Naive thymus-derived CD4-positive, alpha-beta T cell (primary cell): Measurements from ENCODE around the gene POLN. TPM values are rescaled to one million over a fixed set of nuclear protein-coding genes. Genes with fewer than 3 reads are reported as not detected.
A peak's percentile ranks its signal among the peaks of the same experiment; 100 is the strongest.

ENCODE experiments used
- ATAC-seq: fragments of 150-1000 bp; cut with Tn5 transposase; 2 replicates; pipeline ENCODE4 v1.10.0; 2021; ENCODE audit warnings: mild to moderate bottlenecking, moderate library complexity
- CTCF ChIA-PET: fragments of 350-600 bp; sonication (Branson Sonifier 250); formaldehyde crosslinking; loops from one replicate; lab custom pipeline; 2021; ENCODE audit warnings: antibody characterized with exemption; lab: Charles Lee
- POLR2A ChIA-PET: fragments of 350-600 bp; sonication (Branson Sonifier 250); formaldehyde crosslinking; loops from one replicate; lab custom pipeline; 2021; ENCODE audit warnings: antibody characterized with exemption, inconsistent platforms; lab: Charles Lee
- DNase-seq, 9 donors: peaks; one replicate each; pipeline versions ENCODE4 v3.0.0 to v3.0.0-alpha.2; 2020 to 2022; ENCODE audit warnings: mixed read lengths in 1 of 9
- H3K27ac ChIP-seq: one replicate; pipeline ENCODE4 v1.7.0; 2013; ENCODE audit warnings: mild to moderate bottlenecking, low read depth, low read length, moderate library complexity
- H3K27me3 ChIP-seq, 2 donors: one replicate each; pipeline ENCODE4 v1.7.0; 2013; ENCODE audit warnings: low read length in 2 of 2, mild to moderate bottlenecking in 2 of 2, moderate library complexity in 2 of 2; ENCODE audit not compliant: control insufficient read depth in 2 of 2, insufficient read depth in 2 of 2
- H3K36me3 ChIP-seq, 3 experiments: 1 replicate in 2 of 3; 2 replicates in 1 of 3; pipeline ENCODE4 v1.7.0; 2013; ENCODE audit warnings: low read length in 3 of 3, mild to moderate bottlenecking in 3 of 3, moderate library complexity in 1 of 3; ENCODE audit not compliant: insufficient read depth in 3 of 3, control insufficient read depth in 2 of 3
- H3K4me1 ChIP-seq, 2 donors: one replicate each; pipeline ENCODE4 v1.7.0; 2013; ENCODE audit warnings: low read length in 2 of 2, mild to moderate bottlenecking in 2 of 2, moderate library complexity in 1 of 2; ENCODE audit not compliant: control insufficient read depth in 2 of 2, insufficient read depth in 2 of 2
- H3K4me3 ChIP-seq: 2 replicates; pipeline ENCODE4 v1.7.0; 2013; ENCODE audit warnings: mild to moderate bottlenecking, low read length
- H3K9me3 ChIP-seq, 3 experiments: 1 replicate in 2 of 3; 2 replicates in 1 of 3; pipeline ENCODE4 v1.7.0; 2013; ENCODE audit warnings: low read length in 3 of 3; ENCODE audit not compliant: control insufficient read depth in 2 of 3
- H3K27ac Mint-ChIP-seq, 9 donors: one replicate each; pipeline ENCODE4 v1.8.0; 2020 to 2022; ENCODE audit warnings: mixed read lengths in 9 of 9, mild to moderate bottlenecking in 8 of 9, moderate library complexity in 5 of 9, inconsistent platforms in 2 of 9
- H3K27me3 Mint-ChIP-seq, 5 donors: one replicate each; pipeline ENCODE4 v1.8.0; 2021 to 2022; ENCODE audit warnings: mixed read lengths in 5 of 5, mild to moderate bottlenecking in 1 of 5
- H3K36me3 Mint-ChIP-seq, 5 donors: one replicate each; pipeline ENCODE4 v1.8.0; 2020 to 2022; ENCODE audit warnings: mixed read lengths in 5 of 5, mild to moderate bottlenecking in 3 of 5, inconsistent platforms in 1 of 5
- H3K4me1 Mint-ChIP-seq, 7 donors: one replicate each; pipeline ENCODE4 v1.8.0; 2020 to 2022; ENCODE audit warnings: mixed read lengths in 7 of 7, mild to moderate bottlenecking in 3 of 7, inconsistent platforms in 1 of 7
- H3K4me3 Mint-ChIP-seq, 10 donors: one replicate each; pipeline ENCODE4 v1.8.0; 2020 to 2022; ENCODE audit warnings: mild to moderate bottlenecking in 10 of 10, mixed read lengths in 10 of 10, moderate library complexity in 6 of 10, inconsistent platforms in 2 of 10
- H3K9me3 Mint-ChIP-seq, 11 donors: one replicate each; pipeline ENCODE4 v1.8.0; 2020 to 2022; ENCODE audit warnings: mixed read lengths in 11 of 11, mild to moderate bottlenecking in 4 of 11, inconsistent platforms in 1 of 11, moderate library complexity in 1 of 11
- intact Hi-C, 2 donors: fragments of 100-400 bp; cut with micrococcal nuclease; formaldehyde crosslinking; loops; one replicate each; pipeline ENCODE4 v1.15.1; 2023
- polyA plus RNA-seq, 2 donors: library from polyadenylated mRNA; unstranded; fragments of 300-500 nt; fragmentation: Illumina TruSeq; gene quantifications; one replicate each; pipeline ENCODE4 v1.2.3, GENCODE V29; 2021
- total RNA-seq, 6 experiments: library from RNA in 5 of 6; stranded (reverse) in 5 of 6; gene quantifications; 1 replicate in 5 of 6; 2 replicates in 1 of 6; pipeline ENCODE4 v1.2.3 and lab custom pipeline; 2021 to 2026

POLN gene
- total and polyA plus RNA-seq, 7 experiments from 2014 or later, result 0.17 to 5.4 (median 2.9) TPM

- H3K4me3 ChIP-seq, result no peak overlapping the region
- H3K9me3 Mint-ChIP-seq, result peaks cover 0 to 2% (median 0%) of the 10 kb centered on the region in 11 donors
- no peak overlapping the region for H3K27ac ChIP-seq
- POLR2A ChIA-PET, result no interaction called here
- H3K4me3 Mint-ChIP-seq, result no peak overlapping the region
- no peaks in the 10 kb centered on the region for H3K27me3 ChIP-seq
- H3K4me1 ChIP-seq, result no peaks in the 10 kb centered on the region
- intact Hi-C loops, result no loop called here
- no peaks in the 10 kb centered on the region for H3K9me3 ChIP-seq
- peaks cover 0 to 11% (median 0%) of the 10 kb centered on the region in 5 donors for H3K27me3 Mint-ChIP-seq
- DNase-seq, result no peak
- H3K4me1 Mint-ChIP-seq, result peaks cover 0 to 2% (median 0%) of the 10 kb centered on the region in 7 donors
- H3K36me3 Mint-ChIP-seq, result no peaks in the 10 kb centered on the region
- H3K36me3 ChIP-seq, result no peaks in the 10 kb centered on the region
- no peak for ATAC-seq
- CTCF ChIA-PET, result no interaction called here
- no peak overlapping the region for H3K27ac Mint-ChIP-seq
Observed at GRCh38 chr4:2066011-2066551, 175.8 kb downstream of the POLN start.

DNA sequence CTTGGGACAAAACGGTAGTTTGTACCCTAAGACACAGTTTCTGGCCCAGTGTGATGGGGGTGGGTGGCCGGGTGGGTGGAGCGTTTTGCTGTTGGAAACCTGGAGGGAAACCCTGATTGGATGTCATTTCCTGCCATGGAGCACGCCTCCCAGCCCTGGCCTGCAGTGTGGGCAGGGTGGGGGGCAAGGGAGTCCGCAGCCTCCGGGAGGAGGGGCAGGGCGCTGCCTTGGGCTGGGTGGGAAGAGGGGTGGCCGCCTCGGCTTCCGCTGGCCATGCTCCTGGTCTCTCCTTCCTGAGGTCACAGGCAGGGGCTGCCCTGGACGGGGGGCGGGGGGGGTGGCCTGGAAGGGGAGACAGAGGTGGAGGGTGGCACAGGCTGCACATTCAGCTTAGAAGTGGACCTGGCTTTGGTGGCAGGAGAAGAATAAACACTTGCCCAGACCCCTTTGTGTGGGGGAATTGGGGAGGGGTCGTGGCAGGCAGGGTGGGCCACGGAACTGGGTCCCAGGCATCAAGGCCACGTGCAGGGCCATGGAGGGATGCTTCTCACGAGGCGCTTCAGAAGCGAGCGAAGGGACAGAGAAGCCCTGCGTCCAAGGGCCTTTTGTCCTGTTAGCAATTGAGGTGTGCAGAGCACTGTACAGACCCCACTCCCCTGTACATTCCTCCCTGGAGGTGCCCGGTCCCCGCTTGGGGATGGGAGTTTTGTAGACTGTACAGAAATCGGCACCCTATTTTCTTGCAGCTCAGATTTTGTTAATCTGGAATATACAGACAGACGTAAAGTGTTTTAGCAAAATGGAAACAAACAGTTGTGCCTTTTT is 176.6 kb downstream of the POLN start:
- ATAC-seq, result no peak
- Mint-ChIP-seq H3K27me3 (peaks cover 0 to 11% (median 0%) of the 10 kb centered on the region in 5 donors), H3K27ac (no peak overlapping the region), H3K36me3 (no peaks in the 10 kb centered on the region), H3K9me3 (peaks cover 0 to 2% (median 0%) of the 10 kb centered on the region in 11 donors), H3K4me3 (no peak overlapping the region), H3K4me1 (peaks cover 0 to 2% (median 0%) of the 10 kb centered on the region in 7 donors)
- H3K4me1 ChIP-seq, result no peaks in the 10 kb centered on the region
- H3K36me3 ChIP-seq, result no peaks in the 10 kb centered on the region
- H3K9me3 ChIP-seq, result no peaks in the 10 kb centered on the region
- CTCF ChIA-PET, result no interaction called here
- peak in 1 of 9 donors; percentile 3 for DNase-seq
- H3K4me3 ChIP-seq, result no peak overlapping the region
- POLR2A ChIA-PET, result no interaction called here
- H3K27me3 ChIP-seq, result no peaks in the 10 kb centered on the region
- intact Hi-C loops, result no loop called here
- H3K27ac ChIP-seq, result no peak overlapping the region

GRCh38 chr4:2064276-2064991 is 177.5 kb downstream of the POLN start:
- POLR2A ChIA-PET, result no interaction called here
- no peak overlapping the region for H3K27ac Mint-ChIP-seq
- CTCF ChIA-PET, result no interaction called here
- Histone ChIP-seq H3K27ac (no peak overlapping the region), H3K36me3 (no peaks in the 10 kb centered on the region), H3K9me3 (no peaks in the 10 kb centered on the region), H3K27me3 (no peaks in the 10 kb centered on the region), H3K4me1 (no peaks in the 10 kb centered on the region), H3K4me3 (no peak overlapping the region)
- peaks cover 0 to 2% (median 0%) of the 10 kb centered on the region in 7 donors for H3K4me1 Mint-ChIP-seq
- H3K4me3 Mint-ChIP-seq, result no peak overlapping the region
- H3K9me3 Mint-ChIP-seq, result peaks cover 0 to 2% (median 0%) of the 10 kb centered on the region in 11 donors
- DNase-seq, result no peak
- no peaks in the 10 kb centered on the region for H3K36me3 Mint-ChIP-seq
- ATAC-seq, result no peak
- H3K27me3 Mint-ChIP-seq, result peaks cover 0 to 11% (median 0%) of the 10 kb centered on the region in 5 donors
- intact Hi-C loops, result no loop called here

DNA sequence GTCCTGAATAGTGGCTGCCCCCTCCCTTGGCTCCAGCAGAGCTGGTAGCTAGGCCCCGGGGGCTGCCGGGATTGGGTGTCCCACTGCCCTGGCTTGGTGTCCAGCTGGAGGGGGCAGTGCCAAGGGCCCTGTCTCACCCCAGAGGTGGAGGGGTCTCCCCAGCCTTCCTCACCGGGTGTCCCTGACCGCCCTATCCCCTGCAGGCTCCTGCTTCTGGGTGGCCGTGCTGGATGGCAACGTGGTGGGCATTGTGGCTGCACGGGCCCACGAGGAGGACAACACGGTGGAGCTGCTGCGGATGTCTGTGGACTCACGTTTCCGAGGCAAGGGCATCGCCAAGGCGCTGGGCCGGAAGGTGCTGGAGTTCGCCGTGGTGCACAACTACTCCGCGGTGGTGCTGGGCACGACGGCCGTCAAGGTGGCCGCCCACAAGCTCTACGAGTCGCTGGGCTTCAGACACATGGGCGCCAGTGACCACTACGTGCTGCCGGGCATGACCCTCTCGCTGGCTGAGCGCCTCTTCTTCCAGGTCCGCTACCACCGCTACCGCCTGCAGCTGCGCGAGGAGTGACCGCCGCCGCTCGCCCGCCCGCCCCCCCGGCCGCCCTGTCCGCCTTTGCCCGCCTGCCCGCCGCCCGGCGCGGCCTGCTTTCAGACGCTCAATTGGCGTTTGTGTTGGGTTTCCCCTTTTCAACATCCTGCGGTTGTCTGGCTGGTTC is 178.2 kb downstream of the POLN start:
- CTCF ChIA-PET, result no interaction called here
- H3K27ac ChIP-seq, result no peak overlapping the region
- H3K36me3 Mint-ChIP-seq, result no peaks in the 10 kb centered on the region
- H3K27me3 ChIP-seq, result no peaks in the 10 kb centered on the region
- no peak overlapping the region for H3K4me3 ChIP-seq
- no peak overlapping the region for H3K27ac Mint-ChIP-seq
- POLR2A ChIA-PET, result no interaction called here
- no peaks in the 10 kb centered on the region for H3K4me1 ChIP-seq
- peaks cover 0 to 2% (median 0%) of the 10 kb centered on the region in 7 donors for H3K4me1 Mint-ChIP-seq
- H3K4me3 Mint-ChIP-seq, result no peak overlapping the region
- ATAC-seq (no peak), DNase-seq (no peak)
- H3K27me3 Mint-ChIP-seq, result peaks cover 0 to 11% (median 0%) of the 10 kb centered on the region in 5 donors
- no peaks in the 10 kb centered on the region for H3K9me3 ChIP-seq
- intact Hi-C loops, result no loop called here
- H3K9me3 Mint-ChIP-seq, result peaks cover 0 to 2% (median 0%) of the 10 kb centered on the region in 11 donors
- no peaks in the 10 kb centered on the region for H3K36me3 ChIP-seq

- Mint-ChIP-seq H3K9me3 (no peaks in the 10 kb centered on the region), H3K4me1 (peaks cover 0 to 2% (median 0%) of the 10 kb centered on the region in 7 donors), H3K36me3 (no peaks in the 10 kb centered on the region), H3K27ac (no peak overlapping the region), H3K27me3 (peaks cover 0 to 11% (median under 1%) of the 10 kb centered on the region in 5 donors), H3K4me3 (no peak overlapping the region)
- ChIA-PET POLR2A (no interaction called here), CTCF (no interaction called here)
- H3K27ac ChIP-seq, result no peak overlapping the region
- ATAC-seq (no peak), DNase-seq (no peak)
- H3K4me3 ChIP-seq, result no peak overlapping the region
- H3K4me1 ChIP-seq, result no peaks in the 10 kb centered on the region
- intact Hi-C loops, result no loop called here
- no peaks in the 10 kb centered on the region for H3K36me3 ChIP-seq
- H3K27me3 ChIP-seq, result no peaks in the 10 kb centered on the region
- H3K9me3 ChIP-seq, result no peaks in the 10 kb centered on the region
Observed at GRCh38 chr4:2062808-2063524, 179.0 kb downstream of the POLN start.

- Mint-ChIP-seq H3K4me1 (peaks cover 0 to 6% (median 0%) of the 10 kb centered on the region in 7 donors), H3K9me3 (no peaks in the 10 kb centered on the region), H3K27me3 (peaks cover 7 to 18% (median 7%) of the 10 kb centered on the region in 5 donors), H3K36me3 (no peaks in the 10 kb centered on the region), H3K4me3 (no peak overlapping the region), H3K27ac (no peak overlapping the region)
- no peaks in the 10 kb centered on the region for H3K36me3 ChIP-seq
- no peak overlapping the region for H3K4me3 ChIP-seq
- DNase-seq (no peak), ATAC-seq (no peak)
- H3K27me3 ChIP-seq, result peaks cover 0 to 3% of the 10 kb centered on the region in 2 donors
- no peaks in the 10 kb centered on the region for H3K9me3 ChIP-seq
- intact Hi-C loops, result no loop called here
- H3K27ac ChIP-seq, result no peak overlapping the region
- CTCF ChIA-PET, result no interaction called here
- H3K4me1 ChIP-seq, result no peaks in the 10 kb centered on the region
- POLR2A ChIA-PET, result no interaction called here
Observed at GRCh38 chr4:2062168-2062807, 179.6 kb downstream of the POLN start.
